Esophagus muscularis mucosa (tissue), 4 donors: Measurements from ENCODE around the gene KCNK4. TPM values are rescaled to one million over a fixed set of nuclear protein-coding genes. Genes with fewer than 3 reads are reported as not detected.

Experiments used
- DNase-seq: peaks from one replicate; pipeline ENCODE4 v3.0.0-alpha.2; 2017; ENCODE audit errors: extremely low spot score
- H3K27ac ChIP-seq, 4 donors: fragments of 200-600 bp; sonication (generic); replicated peaks in 1 of 4; 1 replicate in 3 of 4; 2 replicates in 1 of 4; pipeline ENCODE4 v1.5.1; 2016 to 2019; ENCODE audit warnings: mild to moderate bottlenecking in 1 of 4
- H3K27me3 ChIP-seq, 4 donors: fragments of 200-600 bp; sonication (generic); one replicate each; pipeline versions ENCODE4 v1.5.1 to v1.6.0; 2016 to 2019
- H3K36me3 ChIP-seq, 4 donors: fragments of 200-600 bp; sonication (generic); one replicate each; pipeline ENCODE4 v1.5.1; 2016 to 2019
- H3K4me1 ChIP-seq, 4 donors: fragments of 200-600 bp; sonication (generic); one replicate each; pipeline ENCODE4 v1.5.1; 2016 to 2019
- H3K4me3 ChIP-seq, 4 donors: fragments of 200-600 bp; sonication (generic); 1 replicate in 2 of 4; 2 replicates in 2 of 4; pipeline ENCODE4 v1.5.1; 2016 to 2019; ENCODE audit warnings: mild to moderate bottlenecking in 4 of 4, moderate library complexity in 1 of 4
- H3K9me3 ChIP-seq, 4 donors: fragments of 200-600 bp; sonication (generic); 1 replicate in 3 of 4; 2 replicates in 1 of 4; pipeline ENCODE4 v1.5.1; 2016 to 2019
- CTCF ChIP-seq, 3 experiments: fragments of 200-600 bp in 2 of 3; fragments of 450-650 bp in 1 of 3; sonication (generic) in 2 of 3; IDR thresholded peaks; one replicate each; pipeline ENCODE4 v1.5.1; 2017 to 2019; ENCODE audit warnings: antibody characterized with exemption in 3 of 3, mild to moderate bottlenecking in 2 of 3, moderate library complexity in 1 of 3
- EP300 ChIP-seq: sonication (generic); formaldehyde crosslinking; IDR thresholded peaks from one replicate; pipeline ENCODE4 v1.6.1; 2017; ENCODE audit warnings: antibody characterized with exemption
- POLR2A ChIP-seq: fragments of 450-650 bp; IDR thresholded peaks from one replicate; pipeline ENCODE4 v1.6.1; 2017; ENCODE audit warnings: antibody characterized with exemption, moderate library complexity, mild to moderate bottlenecking, low read depth
- POLR2AphosphoS5 ChIP-seq, 2 donors: sonication (generic); formaldehyde crosslinking; IDR thresholded peaks; one replicate each; pipeline ENCODE4 v1.6.1; 2017; ENCODE audit warnings: antibody characterized with exemption in 2 of 2
- whole genome bisulfite sequencing: methylation state at CpG from one replicate; pipeline ENCODE4 v1.1.5; 2018; 5-methylcytosine and 5-hydroxymethylcytosine counted together
- intact Hi-C: fragments of 100-400 bp; cut with DNase I; formaldehyde crosslinking; loops from one replicate; pipeline ENCODE4 v1.15.1; 2023
- total RNA-seq, 4 donors: library from RNA; depleted of rRNA; stranded (reverse); fragments of >200 nt; gene quantifications; one replicate each; pipeline versions ENCODE4 v1.1.0 to v1.2.1, GENCODE V29; 2016

Gene KCNK4
- total RNA-seq, 4 donors from 2014 or later: not detected

- Histone ChIP-seq H3K27me3 (peaks cover 8 to 32% (median 21%) of the 10 kb centered on the region in 4 donors), H3K27ac (no peak overlapping the region), H3K4me1 (peaks cover 38 to 64% (median 52%) of the 10 kb centered on the region in 4 donors), H3K9me3 (no peaks in the 10 kb centered on the region), H3K36me3 (peaks cover 0 to 17% (median 10%) of the 10 kb centered on the region in 4 donors), H3K4me3 (no peak overlapping the region)
- WGBS: 94% methylated on average over 25 of the region's 33 CpGs
- TF ChIP-seq EP300: no peak
- no peak for DNase-seq
- intact Hi-C loops: no loop called here
These were observed 3.3 kb upstream of the KCNK4 start for GRCh38 chr11:64287676-64288352.

GRCh38 chr11:64288353-64288750 lies 2.8 kb upstream of the KCNK4 start:
- H3K4me3 ChIP-seq: no peak overlapping the region
- H3K27ac ChIP-seq: no peak overlapping the region
- H3K27me3 ChIP-seq: peaks cover 9 to 37% (median 25%) of the 10 kb centered on the region in 4 donors
- peaks cover 33 to 60% (median 48%) of the 10 kb centered on the region in 4 donors for H3K4me1 ChIP-seq
- TF ChIP-seq POLR2A: no peak
- TF ChIP-seq EP300: no peak
- no peak for TF ChIP-seq CTCF (IDR thresholded peaks at IDR 0.05)
- TF ChIP-seq POLR2AphosphoS5 (IDR thresholded peaks at IDR 0.05): no peak
- no peak for DNase-seq
- 100% methylated on average over 3 of the region's 9 CpGs for WGBS
- no peaks in the 10 kb centered on the region for H3K9me3 ChIP-seq
- peaks cover 0 to 16% (median 7%) of the 10 kb centered on the region in 4 donors for H3K36me3 ChIP-seq
- intact Hi-C loops: no loop called here

GRCh38 chr11:64289002-64289564 lies 2.0 kb upstream of the KCNK4 start:
- peaks cover 9 to 45% (median 25%) of the 10 kb centered on the region in 4 donors for H3K27me3 ChIP-seq
- peaks cover 26 to 53% (median 40%) of the 10 kb centered on the region in 4 donors for H3K4me1 ChIP-seq
- no peak overlapping the region for H3K27ac ChIP-seq
- WGBS: 88% methylated on average over 12 of the region's 13 CpGs
- H3K9me3 ChIP-seq: no peaks in the 10 kb centered on the region
- no peak for DNase-seq
- no peak overlapping the region for H3K4me3 ChIP-seq
- peaks cover 0 to 16% (median 7%) of the 10 kb centered on the region in 4 donors for H3K36me3 ChIP-seq
- no peak for TF ChIP-seq POLR2AphosphoS5 (IDR thresholded peaks at IDR 0.05)
- TF ChIP-seq CTCF (IDR thresholded peaks at IDR 0.05): no peak
- TF ChIP-seq EP300: no peak
- no peak for TF ChIP-seq POLR2A
- intact Hi-C loops: no loop called here

GRCh38 chr11:64290352-64291261 lies 495 bp upstream of the KCNK4 start:
- DNase-seq: no peak
- H3K27ac ChIP-seq: no peak overlapping the region
- H3K4me1 ChIP-seq: peaks cover 25 to 50% (median 38%) of the 10 kb centered on the region in 4 donors
- 73% methylated on average over 6 of the region's 10 CpGs for WGBS
- peaks cover 0 to 16% (median 7%) of the 10 kb centered on the region in 4 donors for H3K36me3 ChIP-seq
- intact Hi-C loops: no loop called here
- no peak for TF ChIP-seq EP300
- TF ChIP-seq CTCF (IDR thresholded peaks at IDR 0.05): no peak
- TF ChIP-seq POLR2A: no peak
- no peak for TF ChIP-seq POLR2AphosphoS5 (IDR thresholded peaks at IDR 0.05)
- H3K9me3 ChIP-seq: no peaks in the 10 kb centered on the region
- peaks cover 9 to 60% (median 27%) of the 10 kb centered on the region in 4 donors for H3K27me3 ChIP-seq
- no peak overlapping the region for H3K4me3 ChIP-seq
